ENCODE data around the gene BAK1.

DNA sequence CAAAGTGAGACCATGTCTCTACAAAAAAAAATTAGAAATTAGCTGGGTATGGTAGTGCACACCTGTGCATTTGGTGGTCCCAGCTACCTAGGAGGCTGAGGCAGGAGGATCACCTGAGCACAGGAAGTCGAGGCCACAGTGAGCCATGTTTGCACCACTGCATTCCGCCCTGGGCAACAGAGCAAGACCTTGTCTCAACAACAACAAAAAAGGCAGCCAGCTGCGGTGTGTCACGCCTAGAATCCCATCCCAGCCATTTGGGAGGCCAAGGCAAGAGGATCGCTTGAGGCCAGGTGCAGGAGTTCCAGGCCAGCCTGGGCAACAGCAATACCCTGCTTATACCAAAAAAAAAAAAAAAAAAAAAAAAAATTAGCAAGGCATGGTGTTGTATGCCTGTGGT is 1.1 kb upstream of the BAK1 start:
- TF ChIP-seq EZH2 (IDR thresholded peaks at IDR 0.05; ENCODE audit: insufficient read depth, low read length): no peak
- TF ChIP-seq, protein P1, sequence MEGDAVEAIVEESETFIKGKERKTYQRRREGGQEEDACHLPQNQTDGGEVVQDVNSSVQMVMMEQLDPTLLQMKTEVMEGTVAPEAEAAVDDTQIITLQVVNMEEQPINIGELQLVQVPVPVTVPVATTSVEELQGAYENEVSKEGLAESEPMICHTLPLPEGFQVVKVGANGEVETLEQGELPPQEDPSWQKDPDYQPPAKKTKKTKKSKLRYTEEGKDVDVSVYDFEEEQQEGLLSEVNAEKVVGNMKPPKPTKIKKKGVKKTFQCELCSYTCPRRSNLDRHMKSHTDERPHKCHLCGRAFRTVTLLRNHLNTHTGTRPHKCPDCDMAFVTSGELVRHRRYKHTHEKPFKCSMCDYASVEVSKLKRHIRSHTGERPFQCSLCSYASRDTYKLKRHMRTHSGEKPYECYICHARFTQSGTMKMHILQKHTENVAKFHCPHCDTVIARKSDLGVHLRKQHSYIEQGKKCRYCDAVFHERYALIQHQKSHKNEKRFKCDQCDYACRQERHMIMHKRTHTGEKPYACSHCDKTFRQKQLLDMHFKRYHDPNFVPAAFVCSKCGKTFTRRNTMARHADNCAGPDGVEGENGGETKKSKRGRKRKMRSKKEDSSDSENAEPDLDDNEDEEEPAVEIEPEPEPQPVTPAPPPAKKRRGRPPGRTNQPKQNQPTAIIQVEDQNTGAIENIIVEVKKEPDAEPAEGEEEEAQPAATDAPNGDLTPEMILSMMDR (IDR thresholded peaks at IDR 0.05; ENCODE audit: insufficient read depth, low read depth, low read length): no peak
